Stimulated activated CD8-positive, alpha-beta memory T cell treated with anti-CD3 and anti-CD28 coated beads, Interleukin-15, amount 100 ng/mL, for 48 hours (primary cell): ENCODE data around the gene PSMD14.

Experiments
- DNase-seq, 2 donors: peaks; one replicate each; pipeline ENCODE4 v3.0.0-alpha.2; 2020; ENCODE audit warnings: low read depth in 2 of 2

The PSMD14 gene

GRCh38 chr2:161384864-161385263 is 76.6 kb downstream of the PSMD14 start:
- no peak for DNase-seq

- no peak for DNase-seq
Observed at GRCh38 chr2:161386228-161386824, 78.1 kb downstream of the PSMD14 start.

- DNase-seq: no peak
Observed at GRCh38 chr2:161388146-161388779, 80.0 kb downstream of the PSMD14 start.

DNA sequence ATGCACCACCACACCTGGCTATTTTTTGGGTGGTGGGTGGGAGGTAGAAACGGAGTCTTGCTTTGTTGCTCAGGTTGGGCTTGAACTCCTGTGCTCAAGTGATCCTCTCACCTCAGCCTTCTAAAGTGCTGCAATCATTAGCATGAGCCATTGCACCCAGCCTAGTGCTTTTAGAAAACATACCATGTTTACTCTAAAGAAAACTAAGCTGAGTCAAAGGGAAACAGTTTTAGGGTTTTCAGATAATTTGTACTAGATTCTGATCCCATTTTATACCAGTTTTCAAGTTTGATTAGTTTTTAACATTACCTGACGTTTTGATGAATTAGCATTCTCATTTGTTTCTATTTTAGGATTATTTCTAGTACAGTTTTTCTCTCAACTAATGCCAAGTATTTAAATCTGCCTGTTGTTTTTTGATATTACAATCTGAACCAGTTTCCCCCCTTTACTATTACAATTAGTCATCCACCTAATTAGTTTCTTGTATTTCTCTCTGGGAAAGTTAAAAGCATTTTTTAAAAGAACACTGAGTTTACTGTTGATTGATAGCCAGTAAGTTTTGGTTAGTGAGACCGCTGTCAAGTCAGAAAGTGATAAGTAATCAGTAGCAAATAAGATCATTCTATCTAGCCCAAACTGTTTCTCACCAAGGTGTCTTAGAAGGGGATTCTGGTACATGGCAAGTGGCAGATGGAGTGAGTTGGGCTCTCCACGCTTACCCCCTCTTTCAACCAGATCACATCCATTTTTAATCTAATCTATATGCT is 83.7 kb downstream of the PSMD14 start:
- no peak for DNase-seq

DNA sequence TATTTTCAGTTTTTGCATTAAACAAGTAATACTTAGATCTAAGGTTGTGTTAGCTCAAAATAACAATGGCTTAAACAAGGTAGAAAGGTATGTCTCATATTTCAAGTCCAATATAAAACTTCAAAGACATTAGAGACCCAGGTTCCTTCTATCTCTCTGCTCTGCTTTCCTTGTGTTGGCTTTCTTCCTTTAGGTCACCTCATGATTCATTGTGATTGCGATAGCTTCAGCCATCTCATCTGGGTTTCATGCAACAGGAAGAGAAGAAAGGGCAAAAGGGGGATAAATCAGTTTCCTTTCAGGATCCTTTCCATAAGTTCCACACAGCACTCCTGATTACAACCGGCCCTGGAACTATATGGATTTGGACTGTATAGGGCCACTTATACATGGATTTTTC is 91.9 kb downstream of the PSMD14 start:
- no peak for DNase-seq

GRCh38 chr2:161402297-161402696 is 94.1 kb downstream of the PSMD14 start:
- no peak for DNase-seq

GRCh38 chr2:161406316-161406715 is 98.1 kb downstream of the PSMD14 start:
- DNase-seq: no peak

- DNase-seq: no peak
Observed at GRCh38 chr2:161407597-161407996, 99.4 kb downstream of the PSMD14 start.

DNA sequence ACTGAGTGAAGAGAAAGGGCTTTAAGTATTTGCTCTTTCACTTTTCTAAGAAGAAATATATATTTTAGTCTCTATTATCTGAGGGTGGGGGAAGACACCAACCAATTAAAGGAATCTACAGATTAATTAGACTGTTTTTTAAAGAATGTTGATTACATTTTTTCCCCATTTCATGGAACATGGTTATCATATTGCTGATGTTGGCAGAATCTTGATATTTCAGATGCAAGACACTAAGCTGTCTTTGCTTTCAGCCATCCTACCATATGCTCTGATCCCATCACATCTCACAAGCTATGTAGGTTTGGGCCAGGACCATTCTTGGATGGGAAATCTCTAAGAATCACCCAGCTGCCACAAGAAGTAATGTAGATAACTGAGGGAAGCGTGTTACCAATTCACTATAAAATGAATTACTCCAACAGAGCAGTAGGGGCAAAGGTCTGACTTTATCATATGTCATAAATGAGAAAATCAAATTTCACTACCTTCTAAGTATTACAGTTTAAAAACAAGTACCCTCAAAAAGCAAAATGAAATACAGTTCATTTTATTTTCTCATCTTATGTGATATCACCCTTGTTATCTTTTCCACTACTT is 101.2 kb downstream of the PSMD14 start:
- no peak for DNase-seq

- no peak for DNase-seq
Observed at GRCh38 chr2:161412346-161412745, 104.1 kb downstream of the PSMD14 start.

DNA sequence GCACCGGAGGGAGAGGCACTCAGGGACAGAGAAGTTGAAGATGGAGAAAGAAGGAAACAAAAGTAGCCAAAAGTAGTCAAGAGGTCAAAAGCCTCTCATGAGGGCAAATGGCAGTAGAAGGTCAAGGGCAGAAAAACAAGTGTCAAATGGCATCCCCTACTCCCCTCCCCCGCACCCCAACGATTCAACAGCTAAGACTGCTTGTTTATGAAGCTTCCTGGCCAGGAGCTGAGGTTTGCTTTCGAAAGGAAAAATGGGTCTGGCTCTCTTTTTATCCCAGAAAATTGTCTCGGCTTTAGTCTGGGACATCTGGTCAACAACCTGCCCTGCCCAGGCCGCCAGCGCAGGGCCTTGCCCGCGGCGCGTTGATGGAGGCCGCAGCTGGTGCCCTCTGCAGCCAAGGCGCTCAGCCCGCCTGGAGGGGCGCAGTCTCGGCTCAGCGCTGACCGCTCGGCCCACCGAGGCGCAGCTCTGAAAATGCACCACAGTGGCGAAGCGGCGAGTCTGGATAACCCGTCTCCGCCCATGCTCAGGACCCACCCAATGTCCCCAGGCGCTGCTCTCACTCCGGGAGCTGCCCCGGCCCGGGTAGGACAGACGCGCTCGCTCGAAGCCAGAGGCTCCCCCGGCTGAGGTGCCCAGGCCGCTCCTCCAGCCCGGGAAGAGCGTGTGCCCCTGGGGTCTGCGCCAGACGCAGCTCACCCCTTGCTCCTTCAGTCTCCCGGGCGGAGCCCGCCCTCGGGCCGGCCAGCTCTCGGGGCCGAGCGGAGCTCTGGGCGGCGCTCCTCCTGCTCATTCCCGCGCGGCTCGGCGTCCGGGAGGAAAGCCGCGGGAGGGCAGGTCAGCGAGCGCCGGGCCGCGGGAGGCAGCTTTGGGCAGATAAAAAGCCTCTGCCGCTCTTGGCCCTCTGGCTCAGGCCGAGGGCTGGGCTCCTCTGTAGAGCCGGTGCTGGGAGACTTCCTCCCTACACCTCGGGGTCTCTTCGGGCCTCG is 106.1 kb downstream of the PSMD14 start:
- DNase-seq: no peak

GRCh38 chr2:161415034-161415986 is 107.1 kb downstream of the PSMD14 start:
- DNase-seq: no peak

- DNase-seq: no peak
Observed at GRCh38 chr2:161415987-161416707, 107.9 kb downstream of the PSMD14 start, which contains the start of gene TBR1. TBR1 (plus strand) TSS chr2:161416297; CDS start chr2:161416411, 114 bp downstream.

DNA sequence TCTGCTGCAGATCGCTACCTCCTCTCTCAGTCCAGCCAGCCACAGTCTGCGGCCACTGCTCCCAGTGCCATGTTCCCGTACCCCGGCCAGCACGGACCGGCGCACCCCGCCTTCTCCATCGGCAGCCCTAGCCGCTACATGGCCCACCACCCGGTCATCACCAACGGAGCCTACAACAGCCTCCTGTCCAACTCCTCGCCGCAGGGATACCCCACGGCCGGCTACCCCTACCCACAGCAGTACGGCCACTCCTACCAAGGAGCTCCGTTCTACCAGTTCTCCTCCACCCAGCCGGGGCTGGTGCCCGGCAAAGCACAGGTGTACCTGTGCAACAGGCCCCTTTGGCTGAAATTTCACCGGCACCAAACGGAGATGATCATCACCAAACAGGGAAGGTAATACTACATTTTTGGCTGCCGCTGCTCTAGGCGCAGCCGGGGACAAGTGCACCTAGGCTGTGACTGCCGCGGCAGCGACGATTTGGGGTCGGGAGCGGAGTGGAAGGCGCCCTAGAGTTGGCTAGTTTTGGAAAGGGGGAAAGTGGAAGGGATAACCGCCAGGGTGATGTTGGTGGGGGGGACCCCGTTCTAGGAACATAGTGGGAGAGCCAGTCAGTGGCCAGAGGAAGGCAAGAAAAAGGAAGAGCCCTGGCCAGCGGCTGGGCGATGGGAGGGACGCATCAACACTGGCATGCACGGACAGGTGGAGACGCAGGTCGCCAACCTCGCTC is 108.6 kb downstream of the PSMD14 start:
- no peak for DNase-seq

- DNase-seq: no peak
Observed at GRCh38 chr2:161417438-161418274, 109.4 kb downstream of the PSMD14 start.

DNA sequence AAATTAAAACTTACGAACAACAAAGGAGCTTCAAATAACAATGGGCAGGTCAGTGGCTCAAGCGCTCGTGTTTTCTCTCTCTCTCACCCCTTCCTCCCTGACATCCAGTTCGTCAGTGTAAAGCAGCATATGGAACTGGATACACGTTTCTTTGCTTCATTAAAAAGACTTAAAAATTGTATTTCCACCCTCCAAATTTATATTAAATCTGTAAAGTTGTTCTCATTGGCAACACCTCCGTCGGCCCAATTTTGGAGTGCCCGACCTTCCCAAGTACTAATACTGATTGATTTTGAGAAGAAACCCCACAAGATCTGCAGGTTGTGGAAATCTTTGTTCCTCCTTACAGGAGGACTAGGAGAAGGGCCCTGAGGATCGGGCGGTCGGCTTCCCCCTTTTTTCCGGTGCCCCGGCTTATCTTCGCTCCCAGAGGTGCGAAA is 110.1 kb downstream of the PSMD14 start:
- no peak for DNase-seq

- no peak for DNase-seq
Observed at GRCh38 chr2:161418715-161419637, 110.8 kb downstream of the PSMD14 start.
